ENCODE data around the gene CCDC71.

CCDC71 gene

GRCh38 chr3:49165771-49166751 is at the start of gene CCDC71:
TSS of gene CCDC71 (minus strand) at chr3:49166331. CDS start at chr3:49164208, 2,123 bp downstream.
- no peak for FAIRE-seq

GRCh38 chr3:49213998-49214397 is 47.9 kb upstream of the CCDC71 start:
- FAIRE-seq = no peak

GRCh38 chr3:49213541-49213943 is 47.4 kb upstream of the CCDC71 start:
- no peak for FAIRE-seq

GRCh38 chr3:49199900-49200281 is 33.8 kb upstream of the CCDC71 start:
- no peak for FAIRE-seq

- no peak for FAIRE-seq
These were observed 33.2 kb upstream of the CCDC71 start for GRCh38 chr3:49199239-49199899.

- FAIRE-seq = no peak
These were observed 32.6 kb upstream of the CCDC71 start for GRCh38 chr3:49198611-49199230.

GRCh38 chr3:49198161-49198560 is 32.0 kb upstream of the CCDC71 start:
- FAIRE-seq = no peak

GRCh38 chr3:49191741-49192140 is 25.6 kb upstream of the CCDC71 start:
- FAIRE-seq = no peak

- no peak for FAIRE-seq
These were observed 17.7 kb upstream of the CCDC71 start for GRCh38 chr3:49183873-49184272.

GRCh38 chr3:49182682-49183081 is 16.6 kb upstream of the CCDC71 start:
- FAIRE-seq = no peak

- no peak for FAIRE-seq
These were observed 15.2 kb upstream of the CCDC71 start for GRCh38 chr3:49181351-49181750.

- FAIRE-seq = no peak
These were observed 14.0 kb upstream of the CCDC71 start for GRCh38 chr3:49180116-49180515.

- no peak for FAIRE-seq
These were observed 10.9 kb upstream of the CCDC71 start for GRCh38 chr3:49177073-49177472.

- FAIRE-seq = no peak
These were observed 9.4 kb upstream of the CCDC71 start for GRCh38 chr3:49175530-49175929.

GRCh38 chr3:49174397-49174985 is 8.4 kb upstream of the CCDC71 start:
- FAIRE-seq = no peak

- no peak for FAIRE-seq
These were observed 7.7 kb upstream of the CCDC71 start for GRCh38 chr3:49173792-49174170.

- FAIRE-seq = no peak
These were observed 7.1 kb upstream of the CCDC71 start for GRCh38 chr3:49173116-49173791.

- FAIRE-seq = no peak
These were observed 6.5 kb upstream of the CCDC71 start for GRCh38 chr3:49172551-49173041.

- FAIRE-seq = no peak
These were observed 5.8 kb upstream of the CCDC71 start for GRCh38 chr3:49171775-49172500.

GRCh38 chr3:49171119-49171774 is 5.1 kb upstream of the CCDC71 start, which contains the start of gene KLHDC8B:
TSS of gene KLHDC8B (plus strand) at chr3:49171598. CDS start at chr3:49172770, 1,172 bp downstream.
- FAIRE-seq = no peak

GRCh38 chr3:49170744-49171118 is 4.6 kb upstream of the CCDC71 start:
- no peak for FAIRE-seq
